Neutrophil (primary cell): ENCODE measurements around the gene NEXN.
"Not testable (repeated sequence)": the region's sequence is repeated elsewhere in the genome, so short reads cannot be mapped to it uniquely, and the experiment has no call there.

ENCODE experiments used
- H3K27ac ChIP-seq: fragments of 200-600 bp; sonication (generic); 2 replicates; pipeline ENCODE4 v1.5.1; 2016; ENCODE audit warnings: mild to moderate bottlenecking, moderate library complexity
- H3K27me3 ChIP-seq: fragments of 200-600 bp; sonication (generic); 2 replicates; pipeline ENCODE4 v1.6.0; 2016; ENCODE audit warnings: mild to moderate bottlenecking
- H3K36me3 ChIP-seq: fragments of 200-600 bp; sonication (generic); 2 replicates; pipeline ENCODE4 v1.5.1; 2017
- H3K4me1 ChIP-seq, 2 experiments: fragments of 200-600 bp in 1 of 2; sonication (generic) in 1 of 2; 1 replicate in 1 of 2; 2 replicates in 1 of 2; pipeline versions ENCODE4 v1.5.1 to v1.6.1; 2013 to 2016; ENCODE audit warnings: low read depth in 1 of 2, low read length in 1 of 2, mild to moderate bottlenecking in 1 of 2, moderate library complexity in 1 of 2; ENCODE audit not compliant: control insufficient read depth in 1 of 2, insufficient read depth in 1 of 2
- H3K4me3 ChIP-seq, 2 experiments: fragments of 200-600 bp in 1 of 2; sonication (generic) in 1 of 2; 1 replicate in 1 of 2; 2 replicates in 1 of 2; pipeline ENCODE4 v1.5.1; 2013 to 2016; ENCODE audit warnings: low read depth in 1 of 2, low read length in 1 of 2, mild to moderate bottlenecking in 1 of 2, moderate library complexity in 1 of 2
- H3K9me3 ChIP-seq: fragments of 200-600 bp; sonication (generic); 2 replicates; pipeline ENCODE4 v1.5.1; 2016
- TF ChIP-seq, protein P1 (sequence below): fragments of 200-600 bp; sonication (generic); IDR thresholded peaks from 2 replicates; pipeline ENCODE4 v1.5.1; 2016; ENCODE audit warnings: antibody characterized with exemption

Gene NEXN

DNA sequence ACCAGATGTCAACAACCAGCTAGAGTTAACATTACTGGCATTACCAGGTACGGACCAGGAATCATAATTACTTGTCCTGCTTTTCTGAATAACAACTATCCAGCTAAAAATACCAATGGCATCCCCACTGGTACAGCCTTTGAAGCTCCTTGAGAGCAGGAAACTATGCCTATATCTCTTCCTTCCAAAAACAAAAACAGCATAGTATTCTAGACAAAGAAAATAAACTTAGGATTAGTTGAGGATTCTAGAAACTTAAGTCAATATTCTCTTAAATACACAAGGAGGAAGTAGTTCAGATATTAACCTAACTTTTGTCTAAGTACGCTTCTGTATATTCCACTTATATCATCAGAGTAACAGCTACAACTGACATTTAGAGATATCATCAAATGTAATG, 87.5 kb downstream of the NEXN start:
- H3K4me3 ChIP-seq = no peak overlapping the region
- H3K4me1 ChIP-seq = peaks cover 43 to 46% of the 10 kb centered on the region in 2 experiments
- H3K9me3 ChIP-seq = no peaks in the 10 kb centered on the region
- peaks cover 3% of the 10 kb centered on the region for H3K36me3 ChIP-seq
- TF ChIP-seq, protein P1, sequence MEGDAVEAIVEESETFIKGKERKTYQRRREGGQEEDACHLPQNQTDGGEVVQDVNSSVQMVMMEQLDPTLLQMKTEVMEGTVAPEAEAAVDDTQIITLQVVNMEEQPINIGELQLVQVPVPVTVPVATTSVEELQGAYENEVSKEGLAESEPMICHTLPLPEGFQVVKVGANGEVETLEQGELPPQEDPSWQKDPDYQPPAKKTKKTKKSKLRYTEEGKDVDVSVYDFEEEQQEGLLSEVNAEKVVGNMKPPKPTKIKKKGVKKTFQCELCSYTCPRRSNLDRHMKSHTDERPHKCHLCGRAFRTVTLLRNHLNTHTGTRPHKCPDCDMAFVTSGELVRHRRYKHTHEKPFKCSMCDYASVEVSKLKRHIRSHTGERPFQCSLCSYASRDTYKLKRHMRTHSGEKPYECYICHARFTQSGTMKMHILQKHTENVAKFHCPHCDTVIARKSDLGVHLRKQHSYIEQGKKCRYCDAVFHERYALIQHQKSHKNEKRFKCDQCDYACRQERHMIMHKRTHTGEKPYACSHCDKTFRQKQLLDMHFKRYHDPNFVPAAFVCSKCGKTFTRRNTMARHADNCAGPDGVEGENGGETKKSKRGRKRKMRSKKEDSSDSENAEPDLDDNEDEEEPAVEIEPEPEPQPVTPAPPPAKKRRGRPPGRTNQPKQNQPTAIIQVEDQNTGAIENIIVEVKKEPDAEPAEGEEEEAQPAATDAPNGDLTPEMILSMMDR = no peak
- H3K27ac ChIP-seq = no peak overlapping the region
- no peaks in the 10 kb centered on the region for H3K27me3 ChIP-seq

DNA sequence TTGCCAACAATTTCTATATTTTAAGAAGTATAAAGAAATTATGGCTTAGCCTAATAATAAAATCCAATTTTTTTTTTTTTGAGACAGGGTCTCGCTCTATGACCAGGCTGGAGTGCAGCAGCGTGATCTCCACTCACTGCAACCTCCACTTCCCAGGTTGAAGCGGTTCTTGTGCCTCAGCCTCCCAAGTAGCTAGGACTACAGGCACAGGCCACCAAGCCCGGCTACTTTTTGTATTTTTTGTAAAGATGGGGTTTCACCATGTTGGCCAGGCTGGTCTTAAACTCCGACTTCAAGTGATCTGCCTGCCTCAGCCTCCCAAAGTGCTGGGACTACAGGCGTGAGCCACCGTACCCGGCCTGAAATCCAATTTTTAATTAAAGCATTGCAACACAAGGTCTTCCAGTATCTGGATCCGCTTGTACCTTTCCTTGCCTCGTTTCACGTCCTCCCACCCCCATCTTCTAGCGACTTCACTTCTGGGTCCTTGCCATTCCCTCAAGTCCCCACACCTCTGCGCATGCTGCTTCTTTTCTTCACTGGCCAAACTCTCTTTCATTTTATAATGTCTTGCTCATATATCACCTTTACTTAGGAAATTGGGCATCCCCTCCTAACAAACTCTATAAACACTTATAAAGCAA, 88.1 kb downstream of the NEXN start:
- Histone ChIP-seq H3K36me3 (peaks cover 3% of the 10 kb centered on the region), H3K4me3 (no peak overlapping the region), H3K4me1 (peaks cover 43 to 46% of the 10 kb centered on the region in 2 experiments), H3K27me3 (no peaks in the 10 kb centered on the region), H3K9me3 (no peaks in the 10 kb centered on the region), H3K27ac (no peak overlapping the region)
- TF ChIP-seq, protein P1 = no peak

DNA sequence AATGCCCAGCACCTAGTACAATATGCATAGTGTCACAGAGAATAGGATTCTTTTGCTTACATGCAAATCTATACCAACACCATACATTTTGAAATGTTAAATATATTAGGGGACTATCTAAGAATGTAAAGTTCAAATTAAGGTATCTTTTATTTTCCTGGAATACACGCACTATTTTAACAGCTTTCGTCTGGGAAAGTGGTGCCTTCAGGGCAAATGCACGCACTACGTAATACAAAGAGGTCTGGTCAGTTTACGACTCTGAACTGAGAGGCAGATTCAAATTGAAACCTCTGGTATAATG, 89.5 kb downstream of the NEXN start:
- H3K27ac ChIP-seq = peak overlapping the region; percentile 94
- H3K36me3 ChIP-seq = peaks cover 3% of the 10 kb centered on the region
- H3K4me3 ChIP-seq = peak overlapping the region; percentile 82
- TF ChIP-seq, protein P1 = no peak
- H3K9me3 ChIP-seq = no peaks in the 10 kb centered on the region
- H3K4me1 ChIP-seq = peaks cover 43 to 46% of the 10 kb centered on the region in 2 experiments
- H3K27me3 ChIP-seq = no peaks in the 10 kb centered on the region

DNA sequence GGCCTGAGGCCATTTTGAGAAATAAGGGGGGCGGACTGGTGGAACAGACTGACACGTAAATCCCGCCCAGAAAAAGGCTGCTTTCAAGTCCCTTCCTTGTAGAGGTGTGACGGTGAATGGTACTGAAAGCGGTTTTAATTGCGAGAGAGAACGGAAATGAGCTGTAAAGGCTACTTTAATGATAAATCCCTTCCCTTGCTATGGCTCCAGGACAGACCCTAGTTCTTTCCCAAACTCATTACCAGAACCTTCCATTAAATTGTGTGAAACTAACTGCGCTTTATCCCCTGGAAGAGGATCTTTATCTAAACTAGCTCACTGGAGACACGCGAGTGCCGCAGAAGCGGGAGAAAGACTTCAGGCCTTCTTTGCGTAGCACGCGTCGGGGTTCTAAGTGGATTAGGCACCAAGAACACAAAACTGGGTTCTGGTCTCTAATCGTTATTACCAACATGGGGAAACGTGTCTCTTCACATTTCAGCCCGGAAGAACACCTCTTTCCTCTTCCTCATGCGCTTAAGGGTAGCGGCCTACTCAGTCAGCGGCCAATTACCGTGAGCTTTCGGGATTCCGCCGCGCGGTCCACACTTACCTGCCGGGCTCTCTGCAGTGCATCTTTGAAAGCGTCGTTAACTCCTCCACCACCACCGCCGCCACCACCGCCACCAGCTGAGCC, 90.0 kb downstream of the NEXN start:
- TF ChIP-seq, protein P1 = no peak
- Histone ChIP-seq H3K27me3 (no peaks in the 10 kb centered on the region), H3K4me1 (peaks cover 43 to 46% of the 10 kb centered on the region in 2 experiments), H3K9me3 (no peaks in the 10 kb centered on the region), H3K4me3 (peak overlapping the region; percentile 82), H3K36me3 (peaks cover 3% of the 10 kb centered on the region), H3K27ac (peak overlapping the region; percentile 94)

DNA sequence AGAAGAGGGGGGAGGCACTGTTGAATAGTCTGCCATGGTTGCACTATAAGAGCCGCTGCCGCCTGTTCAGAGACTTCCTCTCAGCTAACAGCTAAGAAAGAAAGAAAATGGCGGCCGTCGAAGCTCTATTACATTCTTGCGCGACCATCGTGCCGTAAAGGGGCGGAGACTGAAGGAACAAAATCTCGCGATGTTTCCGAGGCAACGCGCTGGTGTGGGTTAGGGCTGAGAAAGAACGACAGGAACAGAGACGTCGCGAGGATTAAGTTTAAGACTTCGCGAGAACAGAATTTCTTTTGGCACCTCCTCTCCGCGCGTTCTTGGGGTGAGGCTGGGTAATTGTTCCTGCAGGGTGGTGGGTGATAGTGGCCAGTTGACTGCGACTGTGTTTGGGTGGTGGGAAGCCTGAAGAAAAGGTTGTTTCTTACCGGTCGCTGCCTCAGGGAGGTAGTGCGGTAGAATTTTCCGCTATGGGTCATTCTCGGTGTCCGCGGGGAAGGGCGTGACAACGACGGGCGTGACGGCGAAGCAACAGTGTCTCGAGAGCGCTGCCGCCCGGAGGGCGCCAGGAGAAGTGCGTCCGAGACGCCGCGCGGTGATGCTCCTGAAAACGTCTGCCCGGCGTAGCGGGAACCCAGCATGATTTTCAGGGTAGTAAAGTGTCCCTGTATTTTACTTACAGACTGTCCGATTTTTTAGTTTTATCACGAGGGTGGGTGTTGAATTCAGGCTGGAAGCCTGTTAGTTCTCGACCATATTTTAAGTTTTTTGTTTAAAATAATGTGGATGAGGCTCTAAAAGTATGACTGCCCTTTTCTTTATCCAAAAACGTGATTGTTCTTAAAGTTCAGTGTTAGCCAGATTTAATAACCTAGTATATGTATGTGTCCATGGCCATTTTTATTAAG, 90.8 kb downstream of the NEXN start, which contains the start of gene FUBP1:
TSS of gene FUBP1 (minus strand) at position 104 of the 908 bp plus-strand sequence. CDS start at position 36, 68 bp downstream.
- TF ChIP-seq, protein P1 = peak; percentile 88
- peak within 1 kb of the TSS; percentile 94 for H3K27ac ChIP-seq
- H3K9me3 ChIP-seq = no peaks in the 10 kb centered on the region
- no peaks in the 10 kb centered on the region for H3K27me3 ChIP-seq
- H3K4me3 ChIP-seq = peak within 1 kb of the TSS; percentile 82
- peaks cover 3% of the 10 kb centered on the region for H3K36me3 ChIP-seq
- peaks cover 43 to 46% of the 10 kb centered on the region in 2 experiments for H3K4me1 ChIP-seq

DNA sequence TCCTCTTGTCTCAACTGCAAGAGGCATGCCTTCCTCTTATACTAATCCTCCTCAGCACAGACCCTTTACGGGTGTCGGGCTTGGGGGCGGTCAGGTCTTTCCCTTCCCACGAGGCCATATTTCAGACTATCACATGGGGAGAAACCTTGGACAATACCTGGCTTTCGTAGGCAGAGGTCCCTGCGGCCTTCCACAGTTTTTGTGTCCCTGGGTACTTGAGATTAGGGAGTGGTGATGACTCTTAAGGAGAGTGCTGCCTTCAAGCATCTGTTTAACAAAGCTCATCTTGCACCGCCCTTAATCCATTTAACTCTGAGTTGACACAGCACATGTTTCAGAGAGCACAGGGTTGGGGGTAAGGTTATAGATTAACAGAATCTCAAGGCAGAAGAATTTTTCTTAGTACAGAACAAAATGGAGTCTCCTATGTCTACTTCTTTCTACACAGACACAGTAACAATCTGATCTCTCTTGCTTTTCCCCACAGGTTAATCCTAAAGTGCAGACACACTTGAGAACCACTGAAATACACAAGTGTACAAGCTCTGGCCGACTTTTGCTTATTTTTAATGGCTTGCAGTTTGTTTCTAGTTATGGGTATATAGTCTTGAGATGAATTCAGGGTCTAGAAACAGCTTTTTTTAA, 95.0 kb downstream of the NEXN start:
- not testable (repeated sequence) for H3K4me3 ChIP-seq, H3K36me3 ChIP-seq, H3K27me3 ChIP-seq, H3K9me3 ChIP-seq, H3K27ac ChIP-seq
- H3K4me1 ChIP-seq = peaks cover 23% of the 10 kb centered on the region in 2 experiments
